Dermis microvascular lymphatic vessel endothelial cell (primary cell): ENCODE measurements around the gene OR10T2. TPM values are rescaled to one million over a fixed set of nuclear protein-coding genes. Genes with fewer than 3 reads are reported as not detected.
"Not testable (repeated sequence)": the region's sequence is repeated elsewhere in the genome, so short reads cannot be mapped to it uniquely, and the experiment has no call there.

Source experiments
- DNase-seq, 2 donors: peaks; one replicate each; pipeline versions ENCODE4 v3.0.0 to v3.0.0-alpha.2; 2010; ENCODE audit warnings: low read depth in 2 of 2
- total RNA-seq: library from RNA; depleted of rRNA; stranded (reverse); fragments of >200 nt; gene quantifications from 2 replicates; pipeline ENCODE4 v1.2.1, GENCODE V29; 2014

Gene OR10T2, protein sequence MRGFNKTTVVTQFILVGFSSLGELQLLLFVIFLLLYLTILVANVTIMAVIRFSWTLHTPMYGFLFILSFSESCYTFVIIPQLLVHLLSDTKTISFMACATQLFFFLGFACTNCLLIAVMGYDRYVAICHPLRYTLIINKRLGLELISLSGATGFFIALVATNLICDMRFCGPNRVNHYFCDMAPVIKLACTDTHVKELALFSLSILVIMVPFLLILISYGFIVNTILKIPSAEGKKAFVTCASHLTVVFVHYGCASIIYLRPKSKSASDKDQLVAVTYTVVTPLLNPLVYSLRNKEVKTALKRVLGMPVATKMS
- not detected in 2 replicates for total RNA-seq

DNA sequence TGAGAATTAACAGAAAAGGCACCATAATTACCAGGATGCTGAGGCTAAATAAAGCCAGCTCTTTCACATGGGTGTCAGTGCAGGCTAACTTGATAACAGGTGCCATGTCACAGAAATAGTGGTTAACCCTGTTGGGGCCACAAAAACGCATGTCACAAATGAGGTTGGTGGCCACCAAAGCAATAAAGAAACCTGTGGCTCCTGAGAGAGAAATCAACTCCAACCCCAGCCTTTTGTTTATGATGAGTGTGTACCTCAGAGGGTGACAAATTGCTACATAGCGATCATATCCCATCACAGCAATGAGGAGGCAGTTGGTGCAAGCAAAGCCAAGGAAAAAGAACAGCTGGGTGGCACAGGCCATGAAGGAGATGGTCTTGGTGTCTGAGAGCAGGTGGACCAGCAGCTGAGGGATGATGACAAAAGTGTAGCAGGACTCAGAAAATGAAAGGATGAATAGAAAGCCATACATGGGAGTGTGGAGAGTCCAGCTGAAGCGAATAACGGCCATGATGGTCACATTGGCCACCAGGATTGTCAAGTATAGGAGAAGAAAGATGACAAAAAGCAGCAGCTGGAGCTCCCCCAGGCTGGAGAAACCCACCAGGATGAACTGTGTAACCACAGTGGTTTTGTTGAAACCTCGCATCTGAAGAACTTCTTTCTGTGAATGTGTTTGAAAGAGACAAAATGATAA, at the start of gene OR10T2:
OR10T2 (minus strand) TSS at position 649 of the 697 bp plus-strand sequence; CDS start at position 649, 0 bp downstream.
- DNase-seq: no peak

DNA sequence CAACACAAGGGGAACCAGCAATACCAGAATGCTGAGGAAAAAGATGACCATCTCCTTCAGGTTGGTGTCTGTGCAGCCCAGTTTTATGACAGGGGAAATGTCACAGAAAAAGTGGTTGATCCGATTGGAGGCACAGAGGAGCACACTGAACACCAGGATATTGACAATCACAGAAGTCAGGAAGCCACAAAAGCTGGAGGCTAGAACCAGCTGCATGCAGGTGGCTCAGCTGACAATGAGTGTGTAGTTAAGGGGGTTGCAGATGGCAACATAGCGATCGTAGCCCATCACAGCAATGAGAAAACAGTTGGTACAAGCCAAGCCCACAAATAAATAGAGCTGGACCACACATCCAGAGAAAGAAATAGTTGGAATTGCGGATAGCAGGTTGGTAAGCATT, 46.1 kb upstream of the OR10T2 start:
- DNase-seq: no peak

DNA sequence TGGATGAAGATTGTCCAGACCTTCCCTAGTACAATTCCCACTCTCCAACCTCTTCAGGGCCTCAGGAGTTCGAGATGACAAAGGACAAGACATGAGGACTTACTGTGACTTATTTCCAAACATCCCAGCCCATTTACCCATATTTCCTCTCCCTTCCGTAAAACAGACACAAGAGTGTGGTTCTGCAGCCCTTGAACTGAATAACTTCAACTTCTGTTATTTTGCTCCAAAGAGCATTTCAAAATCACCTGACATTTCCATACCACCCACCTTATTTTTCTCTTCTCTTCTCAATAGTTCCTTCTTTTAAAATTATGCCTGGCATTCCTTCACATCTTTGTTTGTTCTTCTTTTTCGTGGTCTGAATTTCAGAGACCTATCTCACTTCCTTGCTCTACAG, 35.5 kb upstream of the OR10T2 start:
- no peak for DNase-seq

DNA sequence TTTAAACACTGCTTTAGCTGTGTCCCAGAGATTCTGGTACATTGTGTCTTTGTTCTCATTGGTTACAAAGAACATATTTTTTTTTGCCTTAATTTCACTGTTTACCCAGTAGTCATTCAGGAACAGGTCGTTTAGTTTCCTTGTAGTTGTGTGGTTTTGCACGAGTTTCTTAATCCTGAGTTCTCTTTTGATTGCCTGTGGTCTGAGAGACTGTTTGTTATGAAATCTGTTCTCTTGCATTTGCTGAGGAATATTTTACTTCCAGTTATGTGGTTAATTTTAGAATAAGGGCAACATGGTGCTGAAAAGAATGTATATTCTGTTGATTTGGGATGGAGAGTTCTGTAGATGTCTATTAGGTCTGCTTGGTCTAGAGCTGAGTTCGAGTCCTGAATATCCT, 30.9 kb upstream of the OR10T2 start:
- not testable (repeated sequence) for DNase-seq

DNA sequence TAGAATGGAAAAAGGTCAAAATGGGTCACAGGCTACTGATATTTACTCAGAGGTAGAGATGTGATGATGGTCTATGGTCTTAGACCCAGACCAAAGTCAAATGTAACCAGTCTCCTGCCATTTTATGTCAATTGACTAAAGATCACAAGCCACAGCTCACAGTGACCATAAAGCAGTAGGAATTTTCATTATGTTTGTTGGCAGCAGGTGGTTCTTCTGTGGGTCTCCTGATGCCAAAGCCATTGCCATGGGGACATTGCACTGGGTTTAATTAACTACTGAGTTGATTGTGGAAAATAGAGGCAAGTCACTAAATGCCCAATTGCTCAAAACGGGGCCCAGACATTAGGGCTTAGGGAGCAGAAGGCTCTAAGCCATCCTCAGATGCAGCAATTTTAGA, 26.9 kb upstream of the OR10T2 start, which contains the start of gene OR10K2:
OR10K2 (minus strand) TSS at position 101 of the 400 bp plus-strand sequence. CDS start 5,371 bp downstream, outside the sequence.
- no peak for DNase-seq

DNA sequence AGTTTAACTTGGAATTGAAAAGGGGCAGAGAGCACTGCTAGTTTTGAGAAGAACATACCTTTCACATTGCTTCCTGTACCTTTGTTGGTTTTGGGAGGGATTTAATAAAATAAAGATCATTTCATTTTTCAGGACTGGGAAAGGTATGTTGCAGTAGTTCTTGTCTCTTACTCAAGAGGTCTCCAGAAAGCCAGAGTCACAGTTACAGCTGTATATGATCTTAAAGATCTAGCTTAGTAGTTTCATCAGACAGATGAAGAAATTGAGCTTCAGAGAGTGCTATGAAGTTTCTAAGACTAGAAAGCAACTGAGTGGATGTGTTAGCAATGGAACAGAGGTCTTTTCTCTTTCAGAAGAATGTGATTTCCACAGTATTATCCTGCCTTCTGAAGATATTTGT, 25.8 kb upstream of the OR10T2 start:
- no peak for DNase-seq

- DNase-seq: no peak
Measured at GRCh38 chr1:158422212-158422611, 22.9 kb upstream of the OR10T2 start.

DNA sequence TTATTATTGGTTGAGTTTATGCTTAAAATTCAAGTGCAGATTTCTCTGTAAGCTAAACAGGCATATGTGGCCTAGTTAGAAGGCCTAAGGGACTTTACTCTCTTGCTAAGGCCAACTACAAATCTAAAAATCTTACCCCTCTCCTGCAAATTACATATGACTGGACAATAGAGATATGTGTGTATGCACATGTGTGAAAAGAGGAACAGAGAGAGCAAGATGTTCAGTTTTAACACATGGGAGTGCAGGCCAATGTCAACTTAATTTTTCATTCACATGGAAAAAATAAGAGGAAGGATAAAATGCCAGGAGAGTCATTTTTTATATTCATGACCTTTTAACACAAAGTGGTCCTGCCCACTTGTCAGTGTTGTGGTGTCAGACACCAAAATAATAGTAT, 18.3 kb upstream of the OR10T2 start:
- DNase-seq: peak in 1 of 2 donors; percentile 2

DNA sequence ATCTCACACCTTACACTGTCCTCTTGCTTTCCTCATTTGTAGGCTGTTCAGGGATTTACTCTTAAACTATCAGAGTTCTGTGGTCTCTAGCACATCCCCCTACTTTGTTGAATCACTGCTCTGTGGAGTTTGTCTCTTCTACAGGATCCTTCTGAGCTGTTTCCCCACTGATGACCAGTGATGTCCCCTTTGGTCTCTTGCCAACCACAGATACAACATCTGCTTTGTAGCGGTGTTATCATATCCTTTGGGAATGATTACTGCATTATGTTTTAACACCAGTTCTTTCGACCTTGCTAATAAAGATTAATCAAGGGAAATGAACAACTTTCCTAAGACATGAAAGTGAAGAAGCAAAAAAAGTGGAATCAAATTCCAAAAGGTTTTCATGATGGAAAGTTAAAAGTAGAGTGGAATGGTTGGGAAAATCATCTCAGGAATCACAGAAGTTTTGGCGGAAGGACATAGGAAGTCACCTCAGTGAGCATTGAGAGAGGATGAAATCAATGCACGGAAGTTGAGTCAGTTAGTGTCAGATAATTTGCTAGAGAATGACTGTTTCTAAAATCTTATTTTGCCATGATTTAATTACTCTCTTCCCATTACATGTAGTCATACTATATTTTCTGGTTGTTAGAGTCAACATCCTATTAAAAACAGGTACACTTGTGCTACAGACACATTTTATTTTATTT, 15.5 kb upstream of the OR10T2 start:
- peak; percentile 30 to 77 for DNase-seq

DNA sequence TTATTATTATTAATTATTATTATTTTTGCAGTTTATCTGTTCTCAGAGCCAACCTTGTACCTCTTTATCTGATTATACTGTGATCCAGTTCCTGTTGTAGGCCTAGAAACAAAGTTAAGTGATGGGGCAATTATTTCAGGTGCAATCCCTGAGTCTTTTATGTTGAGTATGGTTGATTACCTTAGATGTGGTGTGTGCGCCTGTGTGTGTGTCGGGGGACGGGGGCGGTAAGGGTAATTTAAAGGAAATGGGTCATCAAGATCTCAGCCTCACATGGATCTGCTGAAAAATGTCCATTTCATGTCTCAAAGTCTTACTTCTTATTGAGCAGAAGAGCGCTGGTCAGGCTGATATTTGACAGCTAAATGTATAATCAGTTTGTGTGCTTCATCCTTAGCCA, 7.8 kb upstream of the OR10T2 start:
- no peak for DNase-seq

DNA sequence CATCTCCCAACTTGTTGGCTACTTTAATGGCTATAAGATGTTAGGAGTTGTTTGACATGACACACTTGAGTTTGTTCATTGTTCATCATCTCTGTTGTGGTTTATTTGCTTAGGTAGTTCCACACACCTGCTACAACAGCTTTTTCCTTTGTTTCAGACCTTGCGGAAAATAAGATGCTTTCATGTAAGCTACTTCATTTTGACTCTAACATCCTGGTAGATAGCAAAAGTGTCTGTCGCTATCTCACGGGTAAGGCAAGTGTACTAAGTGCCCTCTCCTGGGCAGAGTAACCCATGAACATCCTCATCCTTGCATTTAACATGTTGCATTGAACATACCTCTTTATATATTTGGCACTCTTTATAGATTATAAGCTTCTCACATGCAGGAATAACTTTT, 1.6 kb upstream of the OR10T2 start:
- DNase-seq: no peak

DNA sequence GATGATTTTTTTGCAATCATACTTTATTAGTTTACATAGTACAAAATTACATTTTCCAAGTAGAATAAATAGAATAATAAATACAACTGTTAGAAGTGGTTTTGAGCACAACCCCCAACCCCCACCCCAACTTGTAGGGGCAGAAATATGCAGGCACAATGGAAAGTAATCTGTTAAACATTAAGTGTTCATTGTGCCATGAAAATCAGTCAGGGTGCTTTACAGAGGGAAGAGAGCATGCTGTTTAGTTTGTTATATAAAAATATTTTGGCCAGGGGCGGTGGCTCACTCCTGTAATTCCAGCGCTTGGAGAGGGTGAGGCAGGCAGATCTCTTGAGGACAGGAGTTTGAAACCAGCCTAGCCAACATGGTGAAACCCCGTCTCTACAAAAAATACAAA, 2.6 kb downstream of the OR10T2 start:
- no peak for DNase-seq

- no peak for DNase-seq
Measured at GRCh38 chr1:158393476-158393875, 5.8 kb downstream of the OR10T2 start.

DNA sequence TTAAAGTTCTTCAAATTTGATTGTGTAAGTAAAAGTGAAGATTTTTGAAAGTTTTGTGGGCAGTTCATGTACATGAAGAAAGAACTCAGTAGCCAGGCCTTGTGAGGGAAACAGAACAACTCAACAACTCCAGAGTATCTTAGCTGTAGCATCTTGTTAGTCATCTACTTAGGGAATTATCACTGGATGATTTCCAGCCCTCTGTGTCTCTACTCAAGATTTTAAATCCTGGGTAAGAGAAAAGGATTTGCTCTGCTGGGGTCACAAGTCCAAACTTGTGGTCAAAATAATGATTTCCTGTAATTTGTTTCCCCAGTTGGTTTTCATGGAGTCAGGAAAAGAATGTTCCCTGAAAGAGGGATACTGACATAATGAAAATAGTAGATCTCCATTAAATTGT, 8.2 kb downstream of the OR10T2 start:
- DNase-seq: no peak

DNA sequence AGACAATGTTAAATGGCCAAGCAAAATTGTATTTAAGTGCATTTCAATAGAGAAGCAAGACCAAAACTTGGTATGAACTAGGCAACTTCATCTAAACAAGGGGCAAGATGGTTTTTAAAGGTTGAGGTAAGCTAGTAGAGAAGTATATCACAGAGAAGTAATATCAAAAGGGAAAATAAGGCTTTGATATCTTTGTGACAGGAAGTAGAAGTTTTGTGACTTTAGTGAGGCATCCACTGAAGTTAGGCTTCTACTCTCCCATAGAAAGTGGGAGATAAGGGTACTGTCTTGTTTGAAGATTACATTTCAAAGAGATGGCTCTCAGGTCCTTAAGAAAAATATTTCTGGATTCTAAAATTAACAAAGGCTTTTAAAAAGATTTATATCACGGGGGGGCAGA, 8.9 kb downstream of the OR10T2 start:
- no peak for DNase-seq

GRCh38 chr1:158374860-158375259, 24.4 kb downstream of the OR10T2 start:
- no peak for DNase-seq

DNA sequence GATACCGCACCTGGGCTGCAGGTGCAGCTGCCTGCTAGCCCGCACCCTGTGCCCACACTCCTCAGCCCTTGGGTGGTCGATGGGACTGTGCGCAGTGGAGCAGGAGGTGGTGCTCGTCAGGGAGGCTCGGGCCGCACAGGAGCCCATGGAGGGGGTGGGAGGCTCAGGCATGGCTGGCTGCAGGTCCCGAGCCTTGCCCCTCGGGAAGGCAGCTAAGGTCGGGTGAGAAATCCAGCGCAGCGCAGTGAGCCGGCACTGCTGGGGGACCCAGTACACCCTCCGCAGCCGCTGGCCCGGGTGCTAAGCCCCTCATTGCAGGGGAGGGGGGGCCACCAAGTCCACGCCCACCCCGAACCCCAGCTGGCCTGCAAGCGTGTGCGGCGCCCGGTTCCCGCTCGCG, 25.2 kb downstream of the OR10T2 start:
- DNase-seq: not testable (repeated sequence)

DNA sequence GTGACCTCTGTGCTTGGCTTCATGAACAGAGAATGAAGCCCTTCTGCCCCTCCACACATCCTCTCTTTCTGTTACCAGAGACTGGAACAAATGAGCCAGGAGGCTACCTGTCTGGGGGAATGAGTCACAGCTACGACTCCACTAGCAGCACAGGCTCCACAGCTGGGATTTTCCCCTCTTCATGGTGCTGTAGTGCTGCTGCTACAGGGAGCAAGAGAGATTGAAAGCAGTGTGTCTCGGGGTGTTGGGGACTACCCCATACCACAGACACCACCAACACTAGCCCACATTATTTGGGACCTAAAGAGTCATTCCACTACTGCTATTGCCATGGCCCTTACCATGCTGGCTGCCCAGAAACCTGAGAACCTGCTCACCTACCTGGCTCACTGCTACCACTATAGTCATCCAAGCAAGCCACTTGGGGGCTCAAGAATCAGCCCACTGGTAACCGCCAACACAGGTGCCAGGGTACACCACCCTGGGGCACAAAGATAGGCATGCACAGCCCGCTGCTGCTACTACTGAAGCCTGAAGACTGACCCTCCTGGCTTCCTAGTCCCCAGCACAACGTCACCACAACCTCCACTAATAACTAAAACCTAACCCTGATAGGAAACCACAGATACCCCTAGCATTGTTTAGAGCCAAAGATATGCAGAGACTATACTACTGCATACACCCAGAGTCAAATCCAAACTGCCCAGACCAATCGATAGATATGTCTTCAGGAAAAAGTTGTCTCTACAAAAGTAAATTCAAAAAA, 27.9 kb downstream of the OR10T2 start:
- DNase-seq: no peak

DNA sequence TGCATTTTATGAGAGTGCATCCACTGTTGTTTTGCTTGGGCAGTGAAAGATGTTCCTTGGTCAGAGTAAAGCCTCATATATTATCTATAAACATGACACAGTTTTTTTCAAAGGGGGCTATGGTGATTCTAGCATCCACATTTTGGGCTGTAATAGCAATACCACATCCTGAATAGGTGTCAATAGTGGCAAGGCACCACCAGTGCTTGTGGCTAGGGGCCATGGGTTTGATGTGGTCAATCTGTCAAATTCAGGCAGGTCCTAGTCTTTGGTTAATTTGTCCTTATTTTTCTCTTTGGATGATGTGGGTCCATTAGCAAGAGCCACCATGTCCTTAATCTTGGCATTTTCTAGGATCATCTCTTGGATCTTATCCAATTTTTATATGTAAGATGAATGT, 32.5 kb downstream of the OR10T2 start:
- no peak for DNase-seq

GRCh38 chr1:158362941-158363340, 36.3 kb downstream of the OR10T2 start:
- no peak for DNase-seq

- DNase-seq: no peak
Measured at GRCh38 chr1:158362482-158362881, 36.8 kb downstream of the OR10T2 start.

DNA sequence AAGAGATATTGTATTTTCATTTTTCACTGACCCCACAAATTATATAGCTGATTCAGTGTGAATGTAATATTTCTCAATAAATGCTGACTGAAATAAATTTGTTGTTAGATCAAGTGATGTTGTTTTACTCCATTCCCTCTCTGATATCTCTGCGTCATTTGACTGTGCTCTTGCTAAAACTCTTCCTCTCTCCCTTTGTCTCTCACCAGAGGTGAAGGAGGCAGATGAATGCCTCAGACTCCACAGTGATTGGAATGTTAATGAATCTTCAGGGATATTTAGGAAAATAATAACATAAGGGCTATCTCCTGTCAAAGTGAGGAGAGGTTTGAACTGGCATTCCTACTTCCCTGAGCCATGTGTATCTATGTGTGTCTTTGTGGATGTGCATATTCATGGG, 41.8 kb downstream of the OR10T2 start:
- DNase-seq: no peak
